Vagina (tissue), 2 donors: ENCODE results near the gene CRKL. TPM values are rescaled to one million over a fixed set of nuclear protein-coding genes. Genes with fewer than 3 reads are reported as not detected.

Experiments used
- DNase-seq, 2 donors: peaks; one replicate each; pipeline ENCODE4 v3.0.0-alpha.2; 2017; ENCODE audit errors: extremely low spot score in 2 of 2
- H3K27ac ChIP-seq: fragments of 200-600 bp; sonication (generic); one replicate; pipeline ENCODE4 v1.5.1; 2019
- H3K27me3 ChIP-seq: fragments of 200-600 bp; sonication (generic); one replicate; pipeline ENCODE4 v1.5.1; 2019
- H3K36me3 ChIP-seq, 2 donors: fragments of 200-600 bp; sonication (generic); one replicate each; pipeline ENCODE4 v1.5.1; 2017 to 2019
- H3K4me1 ChIP-seq: fragments of 200-600 bp; sonication (generic); one replicate; pipeline ENCODE4 v1.5.1; 2019
- H3K4me3 ChIP-seq, 2 donors: fragments of 200-600 bp; sonication (generic); 1 replicate in 1 of 2; 2 replicates in 1 of 2; pipeline ENCODE4 v1.5.1; 2016 to 2019
- H3K9me3 ChIP-seq: fragments of 200-600 bp; sonication (generic); one replicate; pipeline ENCODE4 v1.5.1; 2019
- CTCF ChIP-seq, 3 experiments: fragments of 450-650 bp in 2 of 3; fragments of 200-600 bp in 1 of 3; sonication (generic) in 1 of 3; IDR thresholded peaks; one replicate each; pipeline ENCODE4 v1.5.1; 2017 to 2019; ENCODE audit warnings: antibody characterized with exemption in 3 of 3, mild to moderate bottlenecking in 2 of 3, moderate library complexity in 2 of 3
- POLR2A ChIP-seq, 2 donors: fragments of 450-650 bp; IDR thresholded peaks; one replicate each; pipeline ENCODE4 v1.6.1; 2017; ENCODE audit warnings: antibody characterized with exemption in 2 of 2, mild to moderate bottlenecking in 2 of 2, moderate library complexity in 2 of 2
- POLR2AphosphoS5 ChIP-seq, 2 donors: sonication (generic); formaldehyde crosslinking; IDR thresholded peaks; one replicate each; pipeline ENCODE4 v1.9.0; 2017; ENCODE audit warnings: antibody characterized with exemption in 2 of 2, mild to moderate bottlenecking in 2 of 2, low read depth in 1 of 2; ENCODE audit not compliant: insufficient read depth in 1 of 2
- intact Hi-C: fragments of 100-400 bp; cut with DNase I; formaldehyde crosslinking; loops from one replicate; pipeline ENCODE4 v1.15.1; 2023
- total RNA-seq: library from RNA; depleted of rRNA; stranded (reverse); fragments of >200 nt; gene quantifications from one replicate; pipeline ENCODE4 v1.2.3, GENCODE V29; 2016

The CRKL gene
- total RNA-seq, 1 donor from 2014 or later, result 37.6 TPM

GRCh38 chr22:20981787-20982562, 64.8 kb downstream of the CRKL start, which contains the start of gene LZTR1:
Gene LZTR1, plus strand, starts transcription at chr22:20982297. Its CDS starts 75 bp downstream, at chr22:20982372.
- H3K27me3 ChIP-seq, result no peaks in the 10 kb centered on the region
- DNase-seq, result no peak
- H3K4me3 ChIP-seq, result peak within 1 kb of the TSS; percentile 93 to 99
- peaks cover 5% of the 10 kb centered on the region for H3K9me3 ChIP-seq
- intact Hi-C loops, result no loop called here
- H3K27ac ChIP-seq, result peak within 1 kb of the TSS; percentile 90
- peaks cover 40% of the 10 kb centered on the region for H3K4me1 ChIP-seq
- peak; percentile 2 to 53 (median 33) for TF ChIP-seq CTCF (IDR thresholded peaks at IDR 0.05)
- TF ChIP-seq POLR2A (IDR thresholded peaks at IDR 0.05), result peak in 1 of 2 donors; percentile 72
- TF ChIP-seq POLR2AphosphoS5 (IDR thresholded peaks at IDR 0.05; ENCODE audit: insufficient read depth in 1 of 2, low read depth in 1 of 2), result peak; percentile 93 to 98
- H3K36me3 ChIP-seq, result peaks cover 0 to 10% of the 10 kb centered on the region in 2 donors

DNA sequence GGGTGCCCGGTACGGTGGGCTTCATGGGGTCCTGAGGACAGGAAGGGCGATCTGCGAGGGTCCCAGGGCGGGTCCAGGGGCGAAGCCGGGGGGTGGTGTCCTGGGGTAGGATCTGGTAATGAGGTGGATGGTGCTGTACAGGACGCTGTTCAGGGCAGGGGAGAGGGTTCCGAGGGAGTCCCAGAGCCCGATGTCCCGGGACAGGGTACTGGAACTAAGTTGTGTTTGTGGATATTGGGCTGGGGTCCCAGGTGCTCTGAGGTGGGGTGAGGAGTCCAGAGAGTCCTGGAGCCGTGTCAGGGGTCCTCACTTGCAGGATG, 65.3 kb downstream of the CRKL start:
- intact Hi-C loops, result no loop called here
- Histone ChIP-seq H3K9me3 (peaks cover 5% of the 10 kb centered on the region), H3K36me3 (peaks cover 0 to 10% of the 10 kb centered on the region in 2 donors), H3K27me3 (no peaks in the 10 kb centered on the region), H3K4me3 (peak overlapping the region; percentile 93 to 99), H3K4me1 (peaks cover 40% of the 10 kb centered on the region), H3K27ac (peak overlapping the region; percentile 90)
- TF ChIP-seq CTCF (IDR thresholded peaks at IDR 0.05) (no peak), POLR2AphosphoS5 (IDR thresholded peaks at IDR 0.05; ENCODE audit: insufficient read depth in 1 of 2, low read depth in 1 of 2) (no peak), POLR2A (IDR thresholded peaks at IDR 0.05) (no peak)
- no peak for DNase-seq

- H3K36me3 ChIP-seq, result peaks cover 0 to 10% of the 10 kb centered on the region in 2 donors
- H3K27me3 ChIP-seq, result no peaks in the 10 kb centered on the region
- peak overlapping the region; percentile 90 for H3K27ac ChIP-seq
- H3K4me3 ChIP-seq, result peak overlapping the region; percentile 93 to 99
- TF ChIP-seq POLR2AphosphoS5 (IDR thresholded peaks at IDR 0.05; ENCODE audit: insufficient read depth in 1 of 2, low read depth in 1 of 2) (no peak), POLR2A (IDR thresholded peaks at IDR 0.05) (no peak), CTCF (IDR thresholded peaks at IDR 0.05) (no peak)
- intact Hi-C loops, result no loop called here
- H3K4me1 ChIP-seq, result peaks cover 40% of the 10 kb centered on the region
- H3K9me3 ChIP-seq, result peaks cover 5% of the 10 kb centered on the region
- no peak for DNase-seq
Measured at GRCh38 chr22:20983081-20983771, 66.0 kb downstream of the CRKL start.

DNA sequence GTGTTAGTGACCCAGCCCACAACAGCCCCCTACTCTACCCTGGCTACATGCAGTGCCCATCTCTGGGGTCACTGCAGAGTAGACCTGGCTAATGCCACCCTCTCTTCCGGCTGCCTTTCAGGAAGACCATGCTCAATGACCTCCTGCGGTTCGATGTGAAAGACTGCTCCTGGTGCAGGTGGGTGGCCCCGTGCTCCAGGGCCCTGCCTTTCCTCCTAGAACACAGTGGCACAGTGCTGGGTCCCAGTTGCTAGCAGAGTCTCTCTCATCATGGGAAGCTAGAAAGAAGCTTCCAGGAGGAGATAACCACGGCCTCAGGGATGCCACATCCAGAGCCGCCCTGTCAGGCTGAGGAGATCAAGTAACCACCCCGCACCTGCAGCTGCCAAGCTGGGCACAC, 68.5 kb downstream of the CRKL start:
- no peak for DNase-seq
- H3K4me1 ChIP-seq, result peaks cover 25% of the 10 kb centered on the region
- intact Hi-C loops, result no loop called here
- no peaks in the 10 kb centered on the region for H3K9me3 ChIP-seq
- peaks cover 0 to 10% of the 10 kb centered on the region in 2 donors for H3K36me3 ChIP-seq
- TF ChIP-seq POLR2A (IDR thresholded peaks at IDR 0.05) (no peak), CTCF (IDR thresholded peaks at IDR 0.05) (no peak), POLR2AphosphoS5 (IDR thresholded peaks at IDR 0.05; ENCODE audit: insufficient read depth in 1 of 2, low read depth in 1 of 2) (no peak)
- H3K27me3 ChIP-seq, result no peaks in the 10 kb centered on the region
- no peak overlapping the region for H3K4me3 ChIP-seq
- H3K27ac ChIP-seq, result no peak overlapping the region
